Measurements from ENCODE around the gene AUTS2.

Gene AUTS2

DNA sequence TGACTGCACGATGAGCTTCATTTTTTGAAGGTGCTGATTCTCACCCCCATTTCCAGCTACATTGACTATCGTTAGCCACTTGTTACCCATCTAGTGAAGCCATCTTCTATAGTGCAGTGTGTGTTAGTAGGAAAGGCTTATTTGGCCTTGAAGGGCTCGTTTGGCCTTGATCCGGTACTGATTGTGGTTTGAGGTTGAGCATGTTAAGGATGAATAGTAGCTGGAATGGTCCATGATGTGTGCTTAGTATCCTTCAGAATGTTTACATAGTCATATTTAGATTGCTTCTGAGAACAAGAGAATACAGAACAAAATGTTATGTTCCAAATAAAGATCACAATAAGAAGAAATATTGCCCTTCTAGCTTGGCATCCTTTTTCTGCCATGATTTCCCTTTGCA is 591.5 kb downstream of the AUTS2 start:
- no peak for DNase-seq (ENCODE audit: low spot score)

DNA sequence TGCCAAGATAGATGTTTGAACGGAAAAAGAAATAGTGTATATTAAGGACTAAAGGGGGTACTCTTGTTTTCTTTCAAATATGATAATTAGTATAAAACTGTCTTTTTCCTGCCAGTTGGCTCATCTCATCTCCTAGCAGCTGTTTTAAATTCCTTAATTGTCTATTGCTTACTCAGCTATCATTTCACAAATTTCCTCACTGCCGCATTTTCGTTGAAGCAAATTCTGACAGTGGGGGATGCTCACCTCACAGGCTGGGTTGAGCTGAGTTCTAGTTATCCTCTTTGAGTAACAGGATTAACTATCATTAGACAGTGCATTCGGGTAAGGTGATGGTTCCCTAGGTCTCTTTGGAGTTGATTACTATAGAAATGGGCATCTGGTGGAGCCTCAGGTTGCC is 592.0 kb downstream of the AUTS2 start:
- no peak for DNase-seq (ENCODE audit: low spot score)

DNA sequence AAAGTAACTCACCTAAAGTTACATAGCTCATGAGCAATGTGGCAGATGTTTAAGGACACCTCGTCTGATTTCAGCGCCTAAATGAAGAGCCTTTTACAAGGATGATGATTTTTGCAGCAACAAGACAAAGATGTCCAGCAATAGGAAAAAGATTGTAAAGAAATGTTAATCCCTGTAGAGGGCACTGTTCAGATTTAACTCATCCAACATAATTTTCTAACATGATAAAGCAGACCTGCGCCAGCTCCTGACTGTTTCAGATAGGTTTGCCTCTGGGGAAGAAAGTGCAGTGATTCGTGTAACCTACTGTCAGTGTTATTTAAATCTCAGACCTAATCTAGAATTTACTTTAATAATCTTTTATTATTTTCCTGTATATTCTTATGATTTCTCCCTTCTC is 595.2 kb downstream of the AUTS2 start:
- peak; percentile 7 for DNase-seq (ENCODE audit: low spot score)

DNA sequence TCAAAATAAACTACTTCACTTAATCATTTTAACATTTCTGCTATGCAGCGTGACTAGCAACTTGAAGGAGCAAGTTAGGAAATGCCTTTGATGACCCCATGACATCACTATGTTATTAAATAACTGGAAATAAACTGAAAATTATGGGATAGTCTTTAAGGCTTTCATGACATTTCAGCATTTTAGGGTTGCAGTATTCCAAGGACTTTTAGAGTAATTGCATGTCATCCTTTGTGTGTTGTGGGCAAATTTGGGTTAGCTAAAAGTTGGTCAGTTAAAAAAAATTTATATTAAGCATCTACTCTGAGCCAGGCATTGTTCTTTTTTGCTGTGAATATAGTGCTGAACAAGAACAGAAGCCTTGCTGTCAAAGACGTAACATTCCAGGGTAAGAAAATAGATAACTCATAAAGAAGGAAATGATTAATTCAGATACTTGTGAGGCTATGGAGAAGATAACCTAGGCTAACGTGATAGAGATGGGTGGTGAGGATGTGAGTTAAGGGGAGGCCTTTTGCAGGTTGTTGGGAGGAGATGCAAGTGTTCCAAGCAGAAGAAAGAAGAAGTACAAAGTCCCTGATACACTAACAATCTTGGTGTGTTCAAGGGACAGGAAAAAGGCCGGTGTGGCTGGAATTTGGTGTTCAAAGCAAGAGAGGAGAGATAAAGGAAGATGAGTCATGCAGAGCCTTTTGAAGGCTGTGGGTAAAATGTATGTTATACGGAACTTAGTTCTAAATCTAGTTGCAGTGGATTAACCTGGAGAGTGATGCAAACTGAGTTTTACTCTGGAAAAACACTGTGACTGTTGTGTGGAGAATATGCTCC is 610.2 kb downstream of the AUTS2 start:
- DNase-seq (ENCODE audit: low spot score), result no peak

DNA sequence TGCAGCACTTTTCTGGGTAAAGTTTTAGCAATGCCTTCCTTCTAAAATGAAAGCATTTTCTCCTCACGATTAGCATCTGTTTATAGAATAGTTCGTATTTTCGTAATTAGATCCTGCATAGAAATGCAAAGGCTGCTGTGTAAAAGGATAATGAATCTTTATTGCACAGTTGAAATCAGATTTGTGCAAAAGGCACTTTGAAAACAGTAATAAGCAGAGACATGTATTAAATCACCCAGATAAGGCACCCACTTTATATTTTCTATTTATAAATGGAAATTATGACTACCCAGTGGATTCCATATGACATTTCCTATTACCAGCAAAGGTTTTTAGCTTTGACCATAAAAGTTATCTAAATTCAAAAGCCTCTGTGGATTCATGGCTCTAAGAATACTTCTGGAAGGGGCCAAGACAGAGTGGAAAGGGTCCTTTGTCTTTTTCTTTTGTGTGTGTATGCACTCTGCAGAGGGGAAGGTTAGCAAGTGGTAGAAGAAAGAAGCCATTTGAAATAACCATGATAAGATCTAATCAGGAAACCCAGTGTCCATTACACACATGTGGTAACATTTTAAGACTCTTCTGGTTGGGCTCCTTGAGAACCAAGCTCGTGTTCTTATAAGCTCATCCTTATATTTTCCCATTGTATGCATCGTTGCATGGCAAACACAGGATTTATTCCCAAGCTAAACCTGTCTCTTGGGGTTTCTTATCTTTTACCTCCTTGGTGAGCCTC is 612.1 kb downstream of the AUTS2 start:
- no peak for DNase-seq (ENCODE audit: low spot score)

DNA sequence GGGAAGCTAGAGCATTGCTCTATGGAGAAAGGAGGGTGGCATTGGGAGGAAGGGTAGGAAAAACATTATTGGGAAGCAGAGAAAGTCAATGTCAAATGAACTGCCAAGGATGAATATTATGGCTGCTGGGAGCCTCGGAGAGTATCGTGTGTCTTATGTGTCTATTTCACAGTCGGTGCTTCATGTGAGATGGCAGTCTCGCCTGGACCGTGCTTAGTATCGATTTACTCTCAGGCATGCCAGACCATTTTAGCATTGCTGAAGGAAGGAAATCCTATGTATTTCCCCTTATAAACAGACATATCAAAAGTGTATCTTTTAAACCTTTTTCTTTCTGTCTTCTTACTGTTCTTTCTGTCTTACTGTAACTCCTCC is 612.6 kb downstream of the AUTS2 start:
- DNase-seq (ENCODE audit: low spot score), result no peak

DNA sequence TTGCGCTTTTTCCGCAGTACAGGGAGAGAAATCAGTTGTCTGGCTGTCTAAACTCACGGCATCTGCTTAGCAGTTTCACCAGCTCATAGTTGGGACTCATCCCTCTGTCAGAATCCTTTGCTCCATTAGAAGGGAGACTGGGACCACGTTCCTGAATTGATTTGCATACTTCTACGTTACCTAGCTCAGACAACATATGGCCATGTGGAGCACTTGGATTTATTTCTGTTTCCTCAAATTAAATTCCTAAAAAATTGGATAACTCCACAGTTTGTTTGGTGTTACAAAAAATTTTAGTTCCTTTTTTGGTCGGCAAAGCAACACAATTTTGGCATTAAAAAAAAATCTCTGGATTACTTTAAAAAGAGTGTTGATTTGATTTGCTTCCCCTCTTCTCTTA is 614.0 kb downstream of the AUTS2 start:
- no peak for DNase-seq (ENCODE audit: low spot score)

DNA sequence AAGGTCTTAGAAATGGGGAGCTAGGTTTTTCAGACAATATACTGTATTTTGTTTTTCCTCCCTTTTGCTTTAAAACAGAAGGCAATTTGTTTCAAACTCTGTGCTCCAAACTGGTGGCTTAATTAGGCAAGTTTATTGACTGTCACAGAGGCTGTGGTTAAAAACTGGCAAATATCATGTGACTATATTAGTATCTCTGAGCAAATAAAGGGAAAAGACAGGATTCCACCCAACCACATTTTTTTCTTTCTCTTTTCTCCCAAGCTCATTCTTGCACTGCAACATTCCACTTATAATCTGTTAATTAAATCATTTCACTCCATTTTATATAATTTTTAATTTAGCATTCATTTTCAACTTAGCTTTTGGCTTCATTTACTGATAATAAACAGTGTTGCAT is 615.8 kb downstream of the AUTS2 start:
- DNase-seq (ENCODE audit: low spot score), result no peak

DNA sequence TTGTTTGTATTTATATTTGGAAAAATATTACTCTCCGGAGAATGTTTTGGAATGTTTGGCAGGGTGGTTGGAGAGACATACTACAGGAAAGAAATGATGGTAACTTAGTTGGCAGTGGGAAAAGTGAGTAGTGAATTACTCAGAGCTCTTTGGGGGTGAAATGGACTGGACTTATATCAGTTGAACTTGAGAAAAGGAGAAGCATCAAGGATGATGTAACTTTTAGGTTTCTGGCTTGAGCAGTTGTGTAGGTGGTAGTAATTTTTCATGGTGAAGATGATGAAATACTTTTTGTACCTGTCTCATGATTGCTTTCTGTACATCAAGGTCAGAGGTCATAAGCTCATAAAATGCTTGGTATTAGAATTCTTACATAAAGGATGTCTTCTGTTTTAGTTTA is 617.2 kb downstream of the AUTS2 start:
- DNase-seq (ENCODE audit: low spot score), result no peak

DNA sequence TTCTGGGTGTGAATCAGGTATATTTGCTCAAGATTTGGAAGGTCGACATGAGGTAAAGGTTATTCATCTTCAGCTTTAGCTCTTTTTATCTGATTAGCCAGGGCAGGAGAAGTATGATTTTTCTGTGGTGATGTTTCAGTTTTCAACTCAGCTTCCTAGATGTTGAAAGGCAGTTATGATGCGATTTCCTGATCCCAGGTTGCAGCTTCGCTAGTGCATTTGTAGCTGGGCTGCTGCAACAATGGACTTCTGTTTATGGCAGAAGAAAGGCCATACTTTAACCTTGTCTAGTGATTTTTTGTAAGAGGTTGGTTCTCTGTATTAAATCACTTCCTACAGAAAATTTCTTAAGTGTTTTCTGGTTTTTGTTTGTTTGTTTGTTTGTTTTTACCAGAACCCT is 619.3 kb downstream of the AUTS2 start:
- DNase-seq (ENCODE audit: low spot score), result no peak

DNA sequence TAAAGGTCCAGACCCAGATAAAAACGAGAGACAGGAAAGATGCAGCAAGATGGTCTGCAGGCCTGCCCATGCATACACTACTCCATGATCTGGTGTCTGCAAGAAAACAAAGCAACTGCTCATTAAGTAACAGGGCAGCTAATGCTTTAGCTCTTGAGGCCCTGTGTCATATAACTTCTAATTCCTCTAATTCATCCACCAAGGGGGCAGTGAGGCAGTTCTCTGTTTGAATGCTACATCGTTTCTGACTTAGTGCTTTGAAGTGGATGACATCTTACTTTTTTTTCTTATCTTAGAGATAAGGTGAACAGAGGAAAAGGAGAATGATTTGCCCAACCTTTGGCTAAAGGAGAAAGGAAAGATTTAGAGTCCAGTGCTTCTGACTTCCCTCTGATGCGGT is 619.7 kb downstream of the AUTS2 start:
- no peak for DNase-seq (ENCODE audit: low spot score)

DNA sequence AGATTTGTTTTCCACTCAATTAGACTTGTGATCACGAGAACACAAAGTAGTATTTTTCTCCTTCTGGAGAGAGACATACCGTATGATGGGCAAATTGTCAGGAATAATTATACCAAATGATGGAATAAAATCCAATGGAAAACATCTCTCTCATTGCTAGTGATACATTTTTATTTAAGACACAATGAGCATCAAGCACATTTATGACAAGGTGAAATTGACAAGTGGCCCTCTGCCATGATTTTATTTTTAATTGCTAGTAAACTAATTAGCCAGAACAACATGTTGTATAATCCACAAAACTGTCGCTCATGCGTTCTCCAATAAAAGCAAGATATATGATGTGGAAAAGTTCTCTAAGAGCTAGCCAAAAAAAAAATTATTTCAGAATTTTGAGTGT is 620.8 kb downstream of the AUTS2 start:
- no peak for DNase-seq (ENCODE audit: low spot score)

DNA sequence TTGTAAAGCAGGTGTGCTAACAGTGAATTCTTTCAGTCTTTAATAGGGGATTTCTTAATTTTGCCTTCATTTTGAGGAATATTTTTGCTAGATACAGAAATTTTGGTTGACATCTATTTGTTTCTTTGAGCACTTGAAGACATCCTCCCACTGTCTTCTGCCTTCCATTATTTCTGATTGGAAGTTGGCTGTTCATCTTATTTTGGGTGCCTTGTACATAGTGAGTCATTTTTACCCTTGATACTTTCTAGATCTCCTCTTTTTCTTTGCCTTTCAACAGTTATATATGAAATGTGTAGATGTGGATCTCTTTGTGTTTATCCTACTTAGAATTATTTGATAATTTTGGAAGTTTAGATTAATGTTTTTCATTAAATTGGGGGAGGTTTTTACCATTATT is 631.0 kb downstream of the AUTS2 start:
- no peak for DNase-seq (ENCODE audit: low spot score)

DNA sequence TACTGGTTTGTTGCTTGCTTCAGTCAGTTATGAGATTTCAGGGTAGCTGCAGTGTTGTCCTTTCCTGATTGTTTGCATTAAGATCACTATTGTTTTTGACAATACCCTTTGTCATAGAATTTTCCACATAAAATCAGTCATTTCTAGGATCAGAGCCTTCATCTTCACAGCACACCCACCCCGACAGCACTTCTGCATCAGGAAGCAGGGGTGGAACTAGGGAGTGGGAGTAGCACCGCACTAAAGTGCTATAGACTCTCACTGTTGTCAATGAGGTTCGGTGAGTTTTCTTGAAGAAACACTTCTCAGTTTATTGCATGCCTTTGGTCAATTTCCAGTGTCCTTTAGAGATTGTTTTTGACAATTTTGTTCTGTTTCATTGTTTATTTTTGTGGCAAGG is 632.5 kb downstream of the AUTS2 start:
- DNase-seq (ENCODE audit: low spot score), result no peak

DNA sequence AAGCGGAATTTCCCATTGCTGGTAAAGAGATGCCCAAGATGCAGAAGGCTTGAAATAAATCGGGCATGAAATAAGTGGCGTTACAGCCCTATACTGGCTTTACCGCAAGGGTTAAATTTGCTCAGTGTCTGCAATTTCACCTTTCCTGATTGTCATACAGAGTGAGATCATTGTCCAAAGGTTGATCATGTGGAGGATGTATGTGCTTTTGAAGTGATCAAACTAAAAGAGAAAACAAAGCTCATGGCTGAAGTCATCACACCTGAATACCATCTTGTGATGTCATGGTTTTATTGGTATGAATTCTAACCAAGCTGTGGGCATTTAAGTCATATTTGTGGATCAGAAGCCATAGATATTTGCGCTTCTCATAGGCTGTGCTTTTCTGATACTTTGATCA is 635.5 kb downstream of the AUTS2 start:
- DNase-seq (ENCODE audit: low spot score), result no peak

DNA sequence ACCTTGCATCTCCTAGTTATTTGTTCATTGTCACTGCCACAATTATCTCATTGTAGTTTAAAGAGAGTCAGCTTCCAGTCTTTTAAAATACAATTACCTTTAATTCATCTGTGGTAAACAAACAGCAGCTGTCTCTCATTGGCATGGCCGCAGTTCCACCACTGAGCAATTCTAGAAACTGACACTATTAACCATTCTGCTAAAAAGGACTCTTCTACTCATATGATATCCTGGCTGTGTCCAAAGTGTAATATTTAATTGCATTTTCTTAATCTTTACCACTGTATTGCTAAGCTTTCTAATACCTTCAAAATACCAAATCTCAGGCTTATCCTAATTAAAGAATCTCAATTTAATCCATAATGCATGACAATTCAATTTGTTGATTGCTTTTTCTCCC is 639.0 kb downstream of the AUTS2 start:
- DNase-seq (ENCODE audit: low spot score), result no peak

DNA sequence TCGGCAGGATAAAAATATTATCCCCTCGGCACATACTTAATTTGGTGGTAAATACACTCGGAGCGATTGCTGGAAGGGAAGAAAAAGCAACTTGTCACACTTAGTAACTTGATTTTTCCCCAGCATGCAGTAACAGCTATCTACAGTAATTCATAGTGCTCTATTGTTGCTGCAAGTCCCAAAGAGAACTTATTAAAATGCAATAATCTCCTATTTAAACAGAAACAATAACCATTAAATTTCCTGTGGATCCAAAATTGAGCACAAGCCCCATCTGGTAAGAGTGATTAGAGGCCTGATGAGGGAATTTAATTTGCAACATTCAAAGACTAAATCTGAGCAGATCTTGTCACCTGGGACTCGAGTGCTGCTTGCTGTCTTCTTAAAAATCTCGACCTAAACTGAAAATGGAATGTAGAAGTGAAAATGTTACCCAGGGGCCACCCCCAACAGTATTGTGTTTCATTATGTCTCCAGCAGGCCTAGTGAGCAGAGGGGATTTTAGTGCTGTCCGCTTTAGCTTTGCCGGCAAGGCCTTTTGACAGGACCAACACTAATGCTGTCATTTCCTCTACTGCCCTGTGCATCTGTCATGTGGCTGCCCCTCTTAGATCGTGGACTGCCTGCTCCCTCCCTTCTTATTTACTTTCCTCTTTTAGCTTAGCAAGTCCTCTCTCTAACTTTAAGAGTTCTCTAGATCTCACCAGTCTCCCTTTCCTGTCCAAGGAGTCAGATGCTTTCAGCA is 639.7 kb downstream of the AUTS2 start:
- DNase-seq (ENCODE audit: low spot score), result no peak

DNA sequence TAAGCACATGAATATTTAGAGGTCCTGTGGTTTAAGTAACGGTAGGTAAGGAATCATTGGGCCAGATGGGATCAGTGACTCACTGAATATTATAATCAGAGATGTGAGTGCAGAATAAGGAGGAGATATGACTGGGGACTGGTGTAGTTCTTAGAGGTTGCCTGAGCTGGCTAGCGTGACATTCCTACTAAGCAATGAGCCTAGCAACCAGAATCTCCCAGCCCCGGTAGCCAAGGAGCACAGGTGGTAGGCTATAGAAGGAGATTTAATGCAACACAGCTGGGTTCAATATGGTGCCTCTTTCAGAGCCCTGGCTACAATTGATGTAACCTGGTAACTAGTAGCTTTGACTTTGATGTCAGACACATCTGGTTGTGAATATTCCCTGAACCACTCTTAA is 641.6 kb downstream of the AUTS2 start:
- no peak for DNase-seq (ENCODE audit: low spot score)

DNA sequence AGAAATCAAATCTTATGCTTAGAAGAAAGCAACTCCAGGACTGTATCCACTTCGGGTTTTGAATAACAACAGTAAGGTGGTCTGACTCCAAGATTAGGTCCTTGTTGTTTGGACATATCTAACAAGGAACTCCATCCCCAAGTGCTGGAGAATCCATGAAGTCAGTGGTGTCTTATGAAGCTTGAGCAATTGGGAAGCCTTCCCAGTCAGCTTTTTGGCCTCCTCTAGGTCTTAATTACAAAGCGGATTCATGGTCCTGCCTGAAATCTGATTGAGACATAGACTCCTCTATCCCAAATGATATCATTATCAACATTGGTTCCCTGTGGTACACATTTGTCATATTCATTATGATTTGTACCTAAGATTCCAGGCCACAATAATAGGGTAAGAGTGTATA is 642.6 kb downstream of the AUTS2 start:
- no peak for DNase-seq (ENCODE audit: low spot score)

DNA sequence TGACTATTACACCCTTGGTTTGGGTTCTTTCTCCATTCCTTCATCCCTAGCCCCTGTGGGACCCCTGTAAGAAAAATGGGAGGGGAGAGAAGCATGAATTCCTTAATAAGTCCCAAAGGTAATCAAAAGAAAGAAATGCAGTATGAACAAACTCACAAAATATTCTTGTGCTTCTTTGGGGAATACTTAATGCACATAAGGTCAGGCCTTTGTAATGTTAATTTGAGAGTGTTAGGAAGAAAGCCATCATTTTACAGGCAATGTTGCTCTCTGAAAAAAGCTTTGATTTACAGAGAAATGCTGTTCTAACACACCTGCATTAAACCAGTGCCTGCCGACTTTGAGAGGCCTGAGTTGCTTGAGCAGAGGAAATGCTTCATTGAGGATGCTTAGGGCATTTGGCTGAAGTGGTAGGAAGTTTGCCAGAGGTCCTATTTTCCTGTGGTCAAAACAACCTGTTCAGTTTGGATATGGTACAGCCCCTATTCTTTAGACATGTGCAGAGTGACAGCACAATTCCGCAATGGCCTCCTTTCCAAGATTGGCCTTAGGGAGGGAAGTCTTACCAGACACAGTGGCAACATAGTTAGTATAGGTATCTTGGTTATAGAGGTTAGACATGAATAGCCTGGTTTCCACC is 643.4 kb downstream of the AUTS2 start:
- no peak for DNase-seq (ENCODE audit: low spot score)

DNA sequence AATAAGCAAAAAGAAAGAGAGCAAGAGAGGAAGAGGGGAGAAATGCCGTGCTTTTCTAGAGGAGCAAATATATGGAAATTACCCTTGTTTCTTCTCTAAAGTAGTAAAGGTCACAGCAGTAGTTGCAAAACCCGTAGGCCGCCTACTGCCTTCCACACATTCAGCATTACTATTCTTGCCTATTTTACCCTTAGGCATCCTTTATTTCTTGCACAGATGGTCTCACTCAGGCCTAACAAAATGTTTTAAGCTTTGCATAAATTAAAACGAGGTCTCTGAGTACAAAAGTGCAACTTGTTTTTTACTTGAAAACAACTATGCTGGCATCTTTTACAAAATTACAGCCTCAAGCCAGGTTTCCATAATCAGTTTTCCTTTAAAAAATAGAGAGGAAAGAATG is 644.6 kb downstream of the AUTS2 start:
- no peak for DNase-seq (ENCODE audit: low spot score)

DNA sequence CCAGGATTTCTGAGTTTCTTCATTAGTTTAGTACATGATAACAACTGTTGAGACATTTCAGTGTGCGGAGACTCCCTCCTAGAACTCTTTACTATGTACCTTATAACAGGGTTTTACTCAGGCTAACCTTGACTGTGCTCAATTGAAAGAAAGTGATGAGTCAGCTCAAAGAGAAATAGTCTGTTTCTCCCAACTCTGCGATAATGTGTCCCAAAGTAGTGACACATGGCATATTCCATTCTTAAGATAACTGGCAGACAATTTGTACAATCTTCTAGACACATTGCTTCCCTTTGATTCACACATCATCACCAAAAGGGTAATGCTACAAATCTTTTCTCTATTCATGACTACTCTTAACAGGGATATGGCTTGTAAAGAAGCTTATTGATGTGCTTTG is 645.2 kb downstream of the AUTS2 start:
- DNase-seq (ENCODE audit: low spot score), result no peak

DNA sequence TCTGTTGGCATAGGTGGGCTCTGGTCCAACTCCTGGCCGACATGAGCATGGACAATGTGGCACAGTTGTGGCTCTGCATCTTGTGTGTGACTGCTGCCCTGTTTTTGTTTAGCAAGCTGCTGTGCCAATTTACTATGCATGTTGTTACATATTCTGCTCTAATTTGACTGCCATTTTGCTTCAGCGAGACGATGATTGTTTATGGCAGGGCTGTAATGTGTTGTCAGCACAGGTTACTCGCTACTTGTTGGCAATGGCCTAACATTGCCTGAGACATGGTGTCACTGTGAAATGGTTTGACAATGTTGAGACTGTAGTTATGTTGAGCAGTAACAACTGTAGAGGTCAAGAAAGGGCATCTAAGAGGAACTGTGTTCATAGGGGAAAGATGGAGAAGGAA is 659.6 kb downstream of the AUTS2 start:
- no peak for DNase-seq (ENCODE audit: low spot score)
